GM23338 (cell line): ENCODE data around the gene BBLN. TPM values are rescaled to one million over a fixed set of nuclear protein-coding genes. Genes with fewer than 3 reads are reported as not detected.
A peak's percentile ranks its signal among the peaks of the same experiment; 100 is the strongest.

Experiments used
- ATAC-seq: fragments of 200-7000 bp; cut with Tn5 transposase; 3 replicates; pipeline ENCODE4 v1.9.1; 2020
- DNase-seq: peaks from one replicate; pipeline ENCODE4 v3.0.0-alpha.2; 2015; ENCODE audit warnings: low spot score
- H2AFZ ChIP-seq: fragments of 200-600 bp; sonication (generic); 2 replicates; pipeline ENCODE4 v1.8.0; 2016; ENCODE audit warnings: antibody characterized with exemption, mild to moderate bottlenecking, moderate library complexity
- H3F3A ChIP-seq: fragments of 200-600 bp; sonication (generic); replicated peaks from 2 replicates; pipeline ENCODE4 v1.8.0; 2017; ENCODE audit warnings: antibody characterized with exemption, mixed run types, low read depth
- H3K27ac ChIP-seq: fragments of 200-600 bp; sonication (generic); 2 replicates; pipeline ENCODE4 v1.6.1; 2016; ENCODE audit warnings: low read depth
- H3K27me3 ChIP-seq: fragments of 200-600 bp; sonication (generic); 2 replicates; pipeline ENCODE4 v1.8.0; 2016; ENCODE audit warnings: mild to moderate bottlenecking, mixed run types, moderate library complexity; ENCODE audit not compliant: insufficient read depth
- H3K36me3 ChIP-seq: fragments of 200-600 bp; sonication (generic); 2 replicates; pipeline ENCODE4 v1.8.0; 2016; ENCODE audit warnings: mild to moderate bottlenecking; ENCODE audit not compliant: insufficient read depth
- H3K4me1 ChIP-seq: fragments of 200-600 bp; sonication (generic); 2 replicates; pipeline ENCODE4 v1.8.0; 2016; ENCODE audit warnings: mild to moderate bottlenecking, moderate library complexity; ENCODE audit not compliant: insufficient read depth
- H3K4me2 ChIP-seq: fragments of 200-600 bp; sonication (generic); 2 replicates; pipeline ENCODE4 v1.7.1; 2017; ENCODE audit warnings: mixed run types
- H3K4me3 ChIP-seq: fragments of 200-600 bp; sonication (generic); 2 replicates; pipeline ENCODE4 v1.6.1; 2016; ENCODE audit warnings: mixed run types
- H3K79me2 ChIP-seq: fragments of 200-600 bp; sonication (generic); replicated peaks from 2 replicates; pipeline ENCODE4 v1.8.0; 2017; ENCODE audit warnings: mild to moderate bottlenecking; ENCODE audit not compliant: insufficient read depth
- H3K9me2 ChIP-seq: fragments of 200-600 bp; sonication (generic); 2 replicates; pipeline ENCODE4 v1.8.0; 2017; ENCODE audit not compliant: insufficient read depth
- H4K20me1 ChIP-seq: fragments of 200-600 bp; sonication (generic); replicated peaks from 2 replicates; pipeline ENCODE4 v1.8.0; 2017; ENCODE audit warnings: mild to moderate bottlenecking; ENCODE audit not compliant: insufficient read depth
- H3K27ac Mint-ChIP-seq: 2 replicates; pipeline ENCODE4 v1.8.0; 2020; ENCODE audit warnings: inconsistent platforms, mild to moderate bottlenecking, moderate library complexity, mixed read lengths
- H3K27me3 Mint-ChIP-seq: 3 replicates; pipeline ENCODE4 v1.8.0; 2022; ENCODE audit warnings: low read depth, mild to moderate bottlenecking, moderate library complexity, mixed read lengths, inconsistent platforms; ENCODE audit not compliant: insufficient read depth, poor library complexity
- H3K36me3 Mint-ChIP-seq: 3 replicates; pipeline ENCODE4 v1.8.0; 2021; ENCODE audit warnings: low read depth, mild to moderate bottlenecking, inconsistent platforms, moderate library complexity, mixed read lengths
- H3K4me1 Mint-ChIP-seq: 3 replicates; pipeline ENCODE4 v1.8.0; 2020; ENCODE audit warnings: mild to moderate bottlenecking, inconsistent platforms, mixed read lengths
- H3K4me3 Mint-ChIP-seq: 3 replicates; pipeline ENCODE4 v1.8.0; 2021; ENCODE audit warnings: moderate library complexity, mild to moderate bottlenecking, inconsistent platforms, mixed read lengths
- H3K9me3 Mint-ChIP-seq: 3 replicates; pipeline ENCODE4 v1.8.0; 2020; ENCODE audit warnings: moderate library complexity, mild to moderate bottlenecking, inconsistent platforms, mixed read lengths
- CREB1 ChIP-seq: fragments of 250-450 bp; sonication (Bioruptor Pico); IDR thresholded peaks from 2 replicates; pipeline ENCODE4 v1.5.0; 2020; ENCODE audit warnings: low read depth, mild to moderate bottlenecking, moderate library complexity
- EZH2 ChIP-seq: fragments of 200-600 bp; sonication (generic); IDR thresholded peaks from one replicate; pipeline ENCODE4 v1.8.0; 2017; ENCODE audit warnings: antibody characterized with exemption, mild to moderate bottlenecking, low read depth; ENCODE audit not compliant: unreplicated experiment
- EZH2phosphoT487 ChIP-seq: fragments of 200-600 bp; sonication (generic); IDR thresholded peaks from one replicate; pipeline ENCODE4 v1.8.1; 2018; ENCODE audit warnings: antibody characterized with exemption; ENCODE audit not compliant: unreplicated experiment
- JUNB ChIP-seq: IDR thresholded peaks from one replicate; pipeline ENCODE4 v1.6.1; 2016; ENCODE audit warnings: antibody characterized with exemption; ENCODE audit not compliant: unreplicated experiment
- NANOG ChIP-seq: IDR thresholded peaks from 2 replicates; pipeline ENCODE4 v1.6.1; 2016; ENCODE audit warnings: antibody characterized with exemption, borderline replicate concordance
- POLR2AphosphoS5 ChIP-seq: IDR thresholded peaks from 2 replicates; pipeline ENCODE4 v1.6.1; 2016; ENCODE audit warnings: antibody characterized with exemption, low read depth
- REST ChIP-seq: IDR thresholded peaks from one replicate; pipeline ENCODE4 v1.6.1; 2018; ENCODE audit warnings: antibody characterized with exemption; ENCODE audit not compliant: unreplicated experiment
- STAT1 ChIP-seq: IDR thresholded peaks from one replicate; pipeline ENCODE4 v1.6.1; 2016; ENCODE audit warnings: antibody characterized with exemption; ENCODE audit not compliant: unreplicated experiment
- ZNF114 ChIP-seq: fragments of 250-450 bp; sonication (Bioruptor Pico); IDR thresholded peaks from 2 replicates; pipeline ENCODE4 v1.5.0; 2020; ENCODE audit warnings: mild to moderate bottlenecking, moderate library complexity
- ZNF331 ChIP-seq: fragments of 250-450 bp; sonication (Bioruptor Pico); IDR thresholded peaks from 2 replicates; pipeline ENCODE4 v1.5.0; 2020; ENCODE audit warnings: low read depth, mild to moderate bottlenecking, moderate library complexity
- polyA plus RNA-seq: library from polyadenylated mRNA; unstranded; fragments of >200 nt; fragmentation: Nextera tagmentation; extraction: Ambion mirVana; gene quantifications from 2 replicates; pipeline ENCODE4 v1.2.1, GENCODE V29; 2016
- total RNA-seq: library from RNA; depleted of rRNA; stranded (reverse); fragments of >200 nt; shearing (Covaris generic); gene quantifications from 2 replicates; pipeline ENCODE4 v1.2.3, GENCODE V29; 2014
- TF ChIP-seq, protein P1 (sequence below): IDR thresholded peaks from 2 replicates; pipeline ENCODE4 v1.6.1; 2016; ENCODE audit warnings: antibody characterized with exemption
- TF ChIP-seq, protein P2 (sequence below), 2 experiments: fragments of 200-600 bp in 1 of 2; sonication (generic) in 1 of 2; conservative IDR thresholded peaks; 2 replicates each; pipeline versions ENCODE4 v1.5.1 to v1.6.1; 2016 to 2017; ENCODE audit warnings: antibody characterized with exemption in 2 of 2, low read depth in 2 of 2, mild to moderate bottlenecking in 2 of 2, moderate library complexity in 1 of 2
- TF ChIP-seq, protein P3 (sequence below): fragments of 250-450 bp; sonication (Bioruptor Pico); IDR thresholded peaks from 2 replicates; pipeline ENCODE4 v1.5.0; 2020; ENCODE audit warnings: mild to moderate bottlenecking, moderate library complexity

BBLN gene
- total and polyA plus RNA-seq, 2 experiments from 2014 or later = 171 to 246 TPM

DNA sequence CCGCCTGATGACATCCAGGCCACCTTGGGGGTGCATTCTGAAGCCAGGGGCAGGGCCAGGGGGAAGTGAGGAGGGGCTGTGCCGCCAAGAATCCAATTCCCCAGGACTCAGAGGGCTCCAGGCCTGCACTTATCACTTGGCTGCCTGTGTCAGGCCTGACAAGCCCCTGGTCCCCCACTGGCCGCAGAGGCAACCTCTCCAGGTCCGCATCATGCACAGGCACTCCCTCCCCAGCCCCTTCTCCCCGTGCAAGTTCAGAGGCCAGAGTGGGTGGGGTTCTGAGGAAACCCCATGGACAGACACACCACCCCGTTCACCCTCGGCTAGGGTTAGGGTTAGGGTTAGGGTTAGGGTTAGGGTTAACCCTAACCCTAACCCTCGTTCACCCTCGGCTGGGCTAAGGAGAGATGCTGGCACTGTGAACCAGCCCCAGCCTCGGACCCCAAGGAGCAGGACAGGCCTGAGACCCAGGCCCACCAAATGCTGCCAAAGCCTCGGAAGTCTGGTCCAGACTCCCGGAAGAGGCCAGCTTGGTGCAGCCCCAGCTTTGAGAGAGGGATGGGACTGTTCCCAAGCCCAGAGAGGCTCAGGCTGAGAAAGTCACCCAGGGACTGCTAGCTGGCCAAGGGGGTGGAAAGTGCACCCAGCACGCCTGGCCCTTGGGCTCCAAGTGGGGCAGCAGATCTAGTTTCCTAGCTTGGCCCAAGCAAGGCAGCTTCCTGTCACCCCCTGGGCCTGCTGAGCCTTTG, 5.9 kb upstream of the BBLN start:
- peak; percentile 19 for DNase-seq
- Histone ChIP-seq H3K4me2 (no peak overlapping the region), H4K20me1 (no peaks in the 10 kb centered on the region), H3K9me2 (no peaks in the 10 kb centered on the region), H3K27ac (no peak overlapping the region), H3K27me3 (no peaks in the 10 kb centered on the region), H3K4me3 (no peak overlapping the region), H3K36me3 (no peaks in the 10 kb centered on the region), H3K79me2 (no peaks in the 10 kb centered on the region), H3F3A (no peaks in the 10 kb centered on the region), H2AFZ (no peak overlapping the region), H3K4me1 (peaks cover 3% of the 10 kb centered on the region)
- no peak for ATAC-seq
- Mint-ChIP-seq H3K9me3 (peaks cover 3% of the 10 kb centered on the region; the same call in 1 of the 3 replicates), H3K27ac (no peak overlapping the region), H3K4me1 (peaks cover 10% of the 10 kb centered on the region), H3K36me3 (no peaks in the 10 kb centered on the region), H3K4me3 (no peak overlapping the region), H3K27me3 (peaks cover 7% of the 10 kb centered on the region)
- TF ChIP-seq ZNF114 (CRISPR knock-in tag) = no peak
- no peak for TF ChIP-seq POLR2AphosphoS5
- TF ChIP-seq, protein P1, sequence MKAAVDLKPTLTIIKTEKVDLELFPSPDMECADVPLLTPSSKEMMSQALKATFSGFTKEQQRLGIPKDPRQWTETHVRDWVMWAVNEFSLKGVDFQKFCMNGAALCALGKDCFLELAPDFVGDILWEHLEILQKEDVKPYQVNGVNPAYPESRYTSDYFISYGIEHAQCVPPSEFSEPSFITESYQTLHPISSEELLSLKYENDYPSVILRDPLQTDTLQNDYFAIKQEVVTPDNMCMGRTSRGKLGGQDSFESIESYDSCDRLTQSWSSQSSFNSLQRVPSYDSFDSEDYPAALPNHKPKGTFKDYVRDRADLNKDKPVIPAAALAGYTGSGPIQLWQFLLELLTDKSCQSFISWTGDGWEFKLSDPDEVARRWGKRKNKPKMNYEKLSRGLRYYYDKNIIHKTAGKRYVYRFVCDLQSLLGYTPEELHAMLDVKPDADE = no peak
- TF ChIP-seq, protein P2, sequence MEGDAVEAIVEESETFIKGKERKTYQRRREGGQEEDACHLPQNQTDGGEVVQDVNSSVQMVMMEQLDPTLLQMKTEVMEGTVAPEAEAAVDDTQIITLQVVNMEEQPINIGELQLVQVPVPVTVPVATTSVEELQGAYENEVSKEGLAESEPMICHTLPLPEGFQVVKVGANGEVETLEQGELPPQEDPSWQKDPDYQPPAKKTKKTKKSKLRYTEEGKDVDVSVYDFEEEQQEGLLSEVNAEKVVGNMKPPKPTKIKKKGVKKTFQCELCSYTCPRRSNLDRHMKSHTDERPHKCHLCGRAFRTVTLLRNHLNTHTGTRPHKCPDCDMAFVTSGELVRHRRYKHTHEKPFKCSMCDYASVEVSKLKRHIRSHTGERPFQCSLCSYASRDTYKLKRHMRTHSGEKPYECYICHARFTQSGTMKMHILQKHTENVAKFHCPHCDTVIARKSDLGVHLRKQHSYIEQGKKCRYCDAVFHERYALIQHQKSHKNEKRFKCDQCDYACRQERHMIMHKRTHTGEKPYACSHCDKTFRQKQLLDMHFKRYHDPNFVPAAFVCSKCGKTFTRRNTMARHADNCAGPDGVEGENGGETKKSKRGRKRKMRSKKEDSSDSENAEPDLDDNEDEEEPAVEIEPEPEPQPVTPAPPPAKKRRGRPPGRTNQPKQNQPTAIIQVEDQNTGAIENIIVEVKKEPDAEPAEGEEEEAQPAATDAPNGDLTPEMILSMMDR (conservative IDR thresholded peaks at IDR 0.05; ENCODE audit: low read depth in 2 of 2) = no peak
- no peak for TF ChIP-seq JUNB
- TF ChIP-seq EZH2phosphoT487 = no peak
- TF ChIP-seq NANOG = no peak
- no peak for TF ChIP-seq ZNF331
- TF ChIP-seq REST = no peak
- TF ChIP-seq, protein P3, sequence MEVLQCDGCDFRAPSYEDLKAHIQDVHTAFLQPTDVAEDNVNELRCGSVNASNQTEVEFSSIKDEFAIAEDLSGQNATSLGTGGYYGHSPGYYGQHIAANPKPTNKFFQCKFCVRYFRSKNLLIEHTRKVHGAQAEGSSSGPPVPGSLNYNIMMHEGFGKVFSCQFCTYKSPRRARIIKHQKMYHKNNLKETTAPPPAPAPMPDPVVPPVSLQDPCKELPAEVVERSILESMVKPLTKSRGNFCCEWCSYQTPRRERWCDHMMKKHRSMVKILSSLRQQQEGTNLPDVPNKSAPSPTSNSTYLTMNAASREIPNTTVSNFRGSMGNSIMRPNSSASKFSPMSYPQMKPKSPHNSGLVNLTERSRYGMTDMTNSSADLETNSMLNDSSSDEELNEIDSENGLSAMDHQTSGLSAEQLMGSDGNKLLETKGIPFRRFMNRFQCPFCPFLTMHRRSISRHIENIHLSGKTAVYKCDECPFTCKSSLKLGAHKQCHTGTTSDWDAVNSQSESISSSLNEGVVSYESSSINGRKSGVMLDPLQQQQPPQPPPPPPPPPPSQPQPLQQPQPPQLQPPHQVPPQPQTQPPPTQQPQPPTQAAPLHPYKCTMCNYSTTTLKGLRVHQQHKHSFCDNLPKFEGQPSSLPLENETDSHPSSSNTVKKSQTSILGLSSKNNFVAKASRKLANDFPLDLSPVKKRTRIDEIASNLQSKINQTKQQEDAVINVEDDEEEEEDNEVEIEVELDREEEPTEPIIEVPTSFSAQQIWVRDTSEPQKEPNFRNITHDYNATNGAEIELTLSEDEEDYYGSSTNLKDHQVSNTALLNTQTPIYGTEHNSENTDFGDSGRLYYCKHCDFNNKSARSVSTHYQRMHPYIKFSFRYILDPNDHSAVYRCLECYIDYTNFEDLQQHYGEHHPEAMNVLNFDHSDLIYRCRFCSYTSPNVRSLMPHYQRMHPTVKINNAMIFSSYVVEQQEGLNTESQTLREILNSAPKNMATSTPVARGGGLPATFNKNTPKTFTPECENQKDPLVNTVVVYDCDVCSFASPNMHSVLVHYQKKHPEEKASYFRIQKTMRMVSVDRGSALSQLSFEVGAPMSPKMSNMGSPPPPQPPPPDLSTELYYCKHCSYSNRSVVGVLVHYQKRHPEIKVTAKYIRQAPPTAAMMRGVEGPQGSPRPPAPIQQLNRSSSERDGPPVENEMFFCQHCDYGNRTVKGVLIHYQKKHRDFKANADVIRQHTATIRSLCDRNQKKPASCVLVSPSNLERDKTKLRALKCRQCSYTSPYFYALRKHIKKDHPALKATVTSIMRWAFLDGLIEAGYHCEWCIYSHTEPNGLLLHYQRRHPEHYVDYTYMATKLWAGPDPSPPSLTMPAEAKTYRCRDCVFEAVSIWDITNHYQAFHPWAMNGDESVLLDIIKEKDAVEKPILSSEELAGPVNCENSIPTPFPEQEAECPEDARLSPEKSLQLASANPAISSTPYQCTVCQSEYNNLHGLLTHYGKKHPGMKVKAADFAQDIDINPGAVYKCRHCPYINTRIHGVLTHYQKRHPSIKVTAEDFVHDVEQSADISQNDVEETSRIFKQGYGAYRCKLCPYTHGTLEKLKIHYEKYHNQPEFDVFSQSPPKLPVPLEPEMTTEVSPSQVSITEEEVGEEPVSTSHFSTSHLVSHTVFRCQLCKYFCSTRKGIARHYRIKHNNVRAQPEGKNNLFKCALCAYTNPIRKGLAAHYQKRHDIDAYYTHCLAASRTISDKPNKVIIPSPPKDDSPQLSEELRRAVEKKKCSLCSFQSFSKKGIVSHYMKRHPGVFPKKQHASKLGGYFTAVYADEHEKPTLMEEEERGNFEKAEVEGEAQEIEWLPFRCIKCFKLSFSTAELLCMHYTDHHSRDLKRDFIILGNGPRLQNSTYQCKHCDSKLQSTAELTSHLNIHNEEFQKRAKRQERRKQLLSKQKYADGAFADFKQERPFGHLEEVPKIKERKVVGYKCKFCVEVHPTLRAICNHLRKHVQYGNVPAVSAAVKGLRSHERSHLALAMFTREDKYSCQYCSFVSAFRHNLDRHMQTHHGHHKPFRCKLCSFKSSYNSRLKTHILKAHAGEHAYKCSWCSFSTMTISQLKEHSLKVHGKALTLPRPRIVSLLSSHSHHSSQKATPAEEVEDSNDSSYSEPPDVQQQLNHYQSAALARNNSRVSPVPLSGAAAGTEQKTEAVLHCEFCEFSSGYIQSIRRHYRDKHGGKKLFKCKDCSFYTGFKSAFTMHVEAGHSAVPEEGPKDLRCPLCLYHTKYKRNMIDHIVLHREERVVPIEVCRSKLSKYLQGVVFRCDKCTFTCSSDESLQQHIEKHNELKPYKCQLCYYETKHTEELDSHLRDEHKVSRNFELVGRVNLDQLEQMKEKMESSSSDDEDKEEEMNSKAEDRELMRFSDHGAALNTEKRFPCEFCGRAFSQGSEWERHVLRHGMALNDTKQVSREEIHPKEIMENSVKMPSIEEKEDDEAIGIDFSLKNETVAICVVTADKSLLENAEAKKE = no peak
- no peak for TF ChIP-seq STAT1
- no peak for TF ChIP-seq CREB1 (CRISPR knock-in tag)
- no peak for TF ChIP-seq EZH2
